NCI-H345 (cell line): Measurements from ENCODE around the gene MAPK8IP1.

Source experiments
- DNase-seq: peaks from one replicate; lab custom pipeline; 2025; lab: John Stamatoyannopoulos, UW

MAPK8IP1 gene

DNA sequence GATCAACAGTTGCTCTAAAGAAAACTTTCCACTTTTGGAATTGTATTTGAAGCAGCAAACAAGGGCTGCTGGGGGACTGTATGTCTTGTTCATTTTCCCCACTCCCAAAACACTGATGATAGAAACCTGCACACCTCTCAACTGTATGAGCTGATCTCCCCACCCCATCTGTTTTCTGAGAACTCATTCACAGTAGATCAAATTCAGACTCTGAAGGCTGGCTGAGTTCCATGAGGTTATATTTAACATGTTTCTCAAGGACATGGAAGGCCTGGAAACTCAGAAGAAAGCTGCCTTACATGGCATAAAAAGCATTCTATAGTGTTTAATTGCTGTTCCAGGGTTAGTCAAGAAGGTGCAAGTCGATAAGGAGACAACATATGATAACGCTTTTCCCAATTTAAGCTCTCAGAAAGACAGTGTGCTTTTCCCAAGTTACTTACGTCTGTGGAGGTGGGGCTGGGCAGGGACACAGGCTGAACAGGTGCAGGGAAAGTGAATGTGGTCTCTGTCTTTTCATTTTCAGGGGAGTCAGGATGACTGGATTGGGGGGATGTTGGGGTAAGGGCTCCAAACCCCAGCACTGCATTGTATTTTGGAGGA is 60.0 kb downstream of the MAPK8IP1 start:
- DNase-seq = no peak

DNA sequence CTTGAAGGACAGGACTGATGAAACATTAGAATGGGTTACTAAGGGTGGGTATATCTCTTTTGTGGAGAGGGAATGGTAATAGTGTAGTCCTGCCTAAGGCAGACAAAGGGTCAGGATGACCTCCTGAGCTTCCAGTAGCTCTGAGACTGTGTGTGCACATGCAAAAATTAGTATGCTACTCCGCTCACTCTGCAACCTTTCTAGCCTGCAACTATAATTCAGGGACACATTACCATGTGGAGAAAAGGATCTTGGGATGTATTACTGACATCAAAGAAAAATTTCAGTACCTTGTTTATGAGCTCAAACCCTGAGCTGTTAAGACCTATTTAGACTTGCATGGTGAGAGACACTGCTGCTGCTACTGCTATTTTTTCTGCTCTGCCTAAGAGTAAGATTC is 62.4 kb downstream of the MAPK8IP1 start:
- no peak for DNase-seq

DNA sequence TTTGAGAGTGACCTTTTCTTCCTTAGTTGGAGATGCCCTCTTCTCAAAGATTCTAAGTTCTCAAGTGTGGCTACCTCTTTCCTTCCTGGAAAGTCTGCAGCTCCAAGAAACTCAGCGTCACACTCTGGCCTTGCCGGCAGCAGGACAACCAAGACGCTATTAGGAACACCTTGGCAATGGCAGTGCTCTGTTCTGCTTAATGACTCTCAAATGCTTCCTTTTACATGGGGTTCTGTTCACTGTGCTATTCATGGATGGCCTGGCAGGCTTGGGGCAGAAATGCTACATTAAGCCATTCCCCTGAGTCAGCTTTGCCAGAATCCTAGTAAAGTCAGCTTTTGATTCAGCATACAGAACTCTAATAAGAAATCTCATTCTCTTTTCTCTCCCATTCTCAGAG is 62.9 kb downstream of the MAPK8IP1 start:
- no peak for DNase-seq

DNA sequence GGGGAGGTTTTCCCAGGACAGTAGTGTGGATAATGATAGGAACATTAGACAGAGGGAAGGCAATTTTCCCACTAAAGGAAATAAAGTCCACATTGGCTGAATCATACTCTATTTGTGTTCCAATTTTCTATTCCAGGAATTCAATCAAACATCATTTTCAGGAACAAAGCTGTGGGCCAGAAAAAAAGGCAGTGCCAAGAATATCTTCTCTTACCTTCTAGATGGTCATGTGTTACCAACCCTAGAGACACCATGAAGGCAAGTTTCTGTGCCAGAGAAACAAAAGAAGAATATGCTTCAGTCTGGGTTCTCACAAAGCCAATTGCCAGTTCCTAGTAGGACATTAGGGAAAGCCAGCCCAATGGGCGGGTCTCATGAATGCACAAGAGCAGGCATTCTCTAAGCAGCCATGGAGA is 64.5 kb downstream of the MAPK8IP1 start:
- no peak for DNase-seq
